Peyer's patch (tissue), 4 donors: ENCODE measurements around the gene ARID1B. TPM values are rescaled to one million over a fixed set of nuclear protein-coding genes. Genes with fewer than 3 reads are reported as not detected.

ENCODE experiments used
- DNase-seq, 3 donors: peaks; one replicate each; pipeline ENCODE4 v3.0.0-alpha.2; 2017 to 2019
- H3K27ac ChIP-seq, 4 donors: fragments of 200-600 bp; sonication (generic); one replicate each; pipeline ENCODE4 v1.5.1; 2016 to 2019
- H3K27me3 ChIP-seq, 2 donors: fragments of 200-600 bp; sonication (generic); one replicate each; pipeline ENCODE4 v1.5.1; 2019
- H3K36me3 ChIP-seq, 3 donors: fragments of 200-600 bp; sonication (generic); one replicate each; pipeline ENCODE4 v1.5.1; 2016 to 2019
- H3K4me1 ChIP-seq, 4 donors: fragments of 200-600 bp; sonication (generic); one replicate each; pipeline ENCODE4 v1.5.1; 2016 to 2019
- H3K4me3 ChIP-seq, 4 donors: fragments of 200-600 bp; sonication (generic); 1 replicate in 3 of 4; 2 replicates in 1 of 4; pipeline ENCODE4 v1.5.1; 2016 to 2019; ENCODE audit warnings: mild to moderate bottlenecking in 1 of 4
- H3K9me3 ChIP-seq, 4 donors: fragments of 200-600 bp; sonication (generic); one replicate each; pipeline ENCODE4 v1.5.1; 2016 to 2019; ENCODE audit warnings: mild to moderate bottlenecking in 1 of 4
- CTCF ChIP-seq, 6 experiments: fragments of 450-650 bp in 4 of 6; fragments of 200-600 bp in 2 of 6; sonication (generic) in 1 of 6; IDR thresholded peaks; one replicate each; pipeline ENCODE4 v1.5.1; 2017 to 2019; ENCODE audit warnings: antibody characterized with exemption in 6 of 6, mild to moderate bottlenecking in 3 of 6, moderate library complexity in 1 of 6
- POLR2A ChIP-seq, 2 donors: fragments of 450-650 bp; IDR thresholded peaks; one replicate each; pipeline ENCODE4 v1.5.1; 2017; ENCODE audit warnings: antibody characterized with exemption in 2 of 2, mild to moderate bottlenecking in 2 of 2, moderate library complexity in 2 of 2
- total RNA-seq, 4 donors: library from RNA; depleted of rRNA; stranded (reverse); fragments of >200 nt; gene quantifications; one replicate each; pipeline ENCODE4 v1.1.0, GENCODE V29; 2016

The ARID1B gene
- total RNA-seq, 4 donors from 2014 or later = 117 to 174 (median 149) TPM

- no peaks in the 10 kb centered on the region for H3K27me3 ChIP-seq
- no peak overlapping the region for H3K27ac ChIP-seq
- no peak for DNase-seq
- peaks cover 0 to 20% (median 0%) of the 10 kb centered on the region in 3 donors for H3K36me3 ChIP-seq
- TF ChIP-seq POLR2A (IDR thresholded peaks at IDR 0.05) = no peak
- no peak for TF ChIP-seq CTCF (IDR thresholded peaks at IDR 0.05)
- no peaks in the 10 kb centered on the region for H3K9me3 ChIP-seq
- no peak overlapping the region for H3K4me3 ChIP-seq
- no peaks in the 10 kb centered on the region for H3K4me1 ChIP-seq
Observed at GRCh38 chr6:157155804-157156203, 378.6 kb downstream of the ARID1B start.

GRCh38 chr6:157157258-157157657 is 380.1 kb downstream of the ARID1B start:
- no peak for DNase-seq
- no peaks in the 10 kb centered on the region for H3K9me3 ChIP-seq
- TF ChIP-seq CTCF (IDR thresholded peaks at IDR 0.05) (no peak), POLR2A (IDR thresholded peaks at IDR 0.05) (no peak)
- peaks cover 0 to 17% (median 0%) of the 10 kb centered on the region in 3 donors for H3K36me3 ChIP-seq
- no peak overlapping the region for H3K27ac ChIP-seq
- H3K4me3 ChIP-seq = no peak overlapping the region
- H3K27me3 ChIP-seq = no peaks in the 10 kb centered on the region
- H3K4me1 ChIP-seq = no peaks in the 10 kb centered on the region

GRCh38 chr6:157158456-157158855 is 381.3 kb downstream of the ARID1B start:
- no peaks in the 10 kb centered on the region for H3K27me3 ChIP-seq
- TF ChIP-seq CTCF (IDR thresholded peaks at IDR 0.05) (no peak), POLR2A (IDR thresholded peaks at IDR 0.05) (no peak)
- no peak for DNase-seq
- H3K9me3 ChIP-seq = no peaks in the 10 kb centered on the region
- no peaks in the 10 kb centered on the region for H3K4me1 ChIP-seq
- H3K36me3 ChIP-seq = peaks cover 0 to 17% (median 0%) of the 10 kb centered on the region in 3 donors
- H3K27ac ChIP-seq = no peak overlapping the region
- no peak overlapping the region for H3K4me3 ChIP-seq

- TF ChIP-seq CTCF (IDR thresholded peaks at IDR 0.05) (no peak), POLR2A (IDR thresholded peaks at IDR 0.05) (no peak)
- H3K4me3 ChIP-seq = no peak overlapping the region
- no peaks in the 10 kb centered on the region for H3K27me3 ChIP-seq
- no peaks in the 10 kb centered on the region for H3K9me3 ChIP-seq
- peaks cover 0 to 17% (median 0%) of the 10 kb centered on the region in 3 donors for H3K36me3 ChIP-seq
- no peak overlapping the region for H3K27ac ChIP-seq
- H3K4me1 ChIP-seq = no peaks in the 10 kb centered on the region
- no peak for DNase-seq
Observed at GRCh38 chr6:157158897-157159296, 381.7 kb downstream of the ARID1B start.

GRCh38 chr6:157159348-157159747 is 382.2 kb downstream of the ARID1B start:
- H3K4me3 ChIP-seq = no peak overlapping the region
- H3K4me1 ChIP-seq = no peaks in the 10 kb centered on the region
- H3K27me3 ChIP-seq = no peaks in the 10 kb centered on the region
- no peak for DNase-seq
- H3K27ac ChIP-seq = no peak overlapping the region
- H3K36me3 ChIP-seq = peaks cover 0 to 17% (median 0%) of the 10 kb centered on the region in 3 donors
- H3K9me3 ChIP-seq = no peaks in the 10 kb centered on the region
- TF ChIP-seq POLR2A (IDR thresholded peaks at IDR 0.05) (no peak), CTCF (IDR thresholded peaks at IDR 0.05) (no peak)

- no peak overlapping the region for H3K4me3 ChIP-seq
- no peak for DNase-seq
- peaks cover 0 to 13% (median 0%) of the 10 kb centered on the region in 3 donors for H3K36me3 ChIP-seq
- H3K4me1 ChIP-seq = no peaks in the 10 kb centered on the region
- H3K27ac ChIP-seq = no peak overlapping the region
- no peak for TF ChIP-seq POLR2A (IDR thresholded peaks at IDR 0.05)
- TF ChIP-seq CTCF (IDR thresholded peaks at IDR 0.05) = no peak
- H3K27me3 ChIP-seq = no peaks in the 10 kb centered on the region
- H3K9me3 ChIP-seq = no peaks in the 10 kb centered on the region
Observed at GRCh38 chr6:157161912-157162311, 384.7 kb downstream of the ARID1B start.
